ENCODE measurements around the gene PI4KB.
"Not testable (repeated sequence)": the region's sequence is repeated elsewhere in the genome, so short reads cannot be mapped to it uniquely, and the experiment has no call there.

PI4KB gene

DNA sequence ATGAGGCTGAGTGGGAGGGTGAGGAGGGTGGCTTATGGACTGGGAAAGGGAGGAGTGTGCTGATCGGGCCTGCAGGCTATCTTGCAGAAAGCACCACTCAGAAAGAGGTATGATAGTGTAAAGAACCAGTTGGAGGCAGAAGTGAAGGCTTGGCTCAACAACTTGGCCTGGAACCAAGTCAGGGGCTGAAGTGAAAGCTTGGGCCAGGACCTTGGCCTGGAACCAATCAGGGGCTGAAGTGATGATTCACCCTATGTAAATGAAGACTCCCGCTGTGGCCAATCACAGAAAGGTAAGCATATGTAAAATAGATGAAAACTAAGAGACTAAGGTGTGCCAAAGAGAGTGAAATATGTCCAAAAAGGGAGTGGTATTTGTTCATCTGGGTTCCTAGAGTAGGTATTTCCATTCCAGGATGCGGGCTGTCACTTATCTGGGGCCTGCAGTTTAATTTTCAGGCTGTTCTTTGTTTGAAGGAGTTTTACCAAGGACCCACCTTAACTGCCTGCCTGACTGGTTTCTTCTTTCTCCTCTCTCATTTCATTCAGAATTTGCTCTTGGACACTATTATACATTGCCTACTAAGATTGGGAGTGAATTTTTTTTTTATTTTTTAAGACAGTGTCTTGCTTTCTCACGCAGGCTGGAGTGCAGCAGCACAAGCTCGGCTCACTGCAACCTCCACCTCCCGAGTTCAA lies 25.0 kb upstream of the PI4KB start:
- no peaks in the 10 kb centered on the region for H3K36me3 ChIP-seq (ENCODE audit: control insufficient read depth, low read length)
- no peaks in the 10 kb centered on the region for H3K79me2 ChIP-seq (ENCODE audit: control insufficient read depth, low read length)
- no peaks in the 10 kb centered on the region for H3K9me2 ChIP-seq (replicated peaks; ENCODE audit: control insufficient read depth, low read length)
- no peak overlapping the region for H3K27ac ChIP-seq (ENCODE audit: low read depth, low read length)
- no peak overlapping the region for H3K4me3 ChIP-seq (ENCODE audit: low read length)
- H4K20me1 ChIP-seq (ENCODE audit: control insufficient read depth, insufficient read depth, low read depth, low read length) = no peaks in the 10 kb centered on the region
- H3F3A ChIP-seq (ENCODE audit: control insufficient read depth, insufficient read depth) = peaks cover 2% of the 10 kb centered on the region; the same call in 1 of the 2 replicates
- H3K27me3 ChIP-seq (ENCODE audit: control insufficient read depth, low read length) = no peaks in the 10 kb centered on the region
- peaks cover 8% of the 10 kb centered on the region for H3K9me3 ChIP-seq (ENCODE audit: control insufficient read depth, insufficient read depth, low read length)
- TF ChIP-seq, protein P1, sequence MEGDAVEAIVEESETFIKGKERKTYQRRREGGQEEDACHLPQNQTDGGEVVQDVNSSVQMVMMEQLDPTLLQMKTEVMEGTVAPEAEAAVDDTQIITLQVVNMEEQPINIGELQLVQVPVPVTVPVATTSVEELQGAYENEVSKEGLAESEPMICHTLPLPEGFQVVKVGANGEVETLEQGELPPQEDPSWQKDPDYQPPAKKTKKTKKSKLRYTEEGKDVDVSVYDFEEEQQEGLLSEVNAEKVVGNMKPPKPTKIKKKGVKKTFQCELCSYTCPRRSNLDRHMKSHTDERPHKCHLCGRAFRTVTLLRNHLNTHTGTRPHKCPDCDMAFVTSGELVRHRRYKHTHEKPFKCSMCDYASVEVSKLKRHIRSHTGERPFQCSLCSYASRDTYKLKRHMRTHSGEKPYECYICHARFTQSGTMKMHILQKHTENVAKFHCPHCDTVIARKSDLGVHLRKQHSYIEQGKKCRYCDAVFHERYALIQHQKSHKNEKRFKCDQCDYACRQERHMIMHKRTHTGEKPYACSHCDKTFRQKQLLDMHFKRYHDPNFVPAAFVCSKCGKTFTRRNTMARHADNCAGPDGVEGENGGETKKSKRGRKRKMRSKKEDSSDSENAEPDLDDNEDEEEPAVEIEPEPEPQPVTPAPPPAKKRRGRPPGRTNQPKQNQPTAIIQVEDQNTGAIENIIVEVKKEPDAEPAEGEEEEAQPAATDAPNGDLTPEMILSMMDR (IDR thresholded peaks at IDR 0.05; ENCODE audit: low read depth, low read length, poor library complexity, severe bottlenecking) = no peak
- no peak for TF ChIP-seq EZH2phosphoT487 (IDR thresholded peaks at IDR 0.05; ENCODE audit: borderline replicate concordance, low read length)
- peaks cover 16% of the 10 kb centered on the region for H3K4me1 ChIP-seq (ENCODE audit: control insufficient read depth, low read length)
- no peak overlapping the region for H3K4me2 ChIP-seq (ENCODE audit: low read length)

DNA sequence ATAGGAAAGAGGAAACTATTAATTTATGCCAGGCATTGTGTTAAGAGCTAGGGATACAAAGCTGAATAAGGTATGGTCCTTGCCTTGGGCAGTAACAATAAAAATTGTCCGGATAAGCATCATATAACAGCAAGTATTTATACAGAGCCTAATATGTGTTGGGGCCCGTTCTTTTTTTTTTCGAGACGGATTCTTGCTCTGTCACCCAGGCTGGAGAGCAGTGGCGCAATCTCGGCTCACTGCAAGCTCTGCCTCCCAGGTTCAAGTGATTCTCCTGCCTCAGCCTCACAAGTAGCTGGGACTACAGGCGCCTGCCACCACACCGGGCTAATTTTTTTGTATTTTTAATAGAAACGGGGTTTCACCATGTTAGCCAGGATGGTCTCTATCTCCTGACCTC lies 23.1 kb upstream of the PI4KB start:
- not testable (repeated sequence) for H3K9me3 ChIP-seq (ENCODE audit: control insufficient read depth, insufficient read depth, low read length); H3K27ac ChIP-seq (ENCODE audit: low read depth, low read length); H3K4me2 ChIP-seq (ENCODE audit: low read length); H3K27me3 ChIP-seq (ENCODE audit: control insufficient read depth, low read length); H4K20me1 ChIP-seq (ENCODE audit: control insufficient read depth, insufficient read depth, low read depth, low read length); H3K4me3 ChIP-seq (ENCODE audit: low read length); H3F3A ChIP-seq (ENCODE audit: control insufficient read depth, insufficient read depth); H3K9me2 ChIP-seq (replicated peaks; ENCODE audit: control insufficient read depth, low read length)
- H3K79me2 ChIP-seq (ENCODE audit: control insufficient read depth, low read length) = peaks cover 12% of the 10 kb centered on the region
- peaks cover 10% of the 10 kb centered on the region for H3K36me3 ChIP-seq (ENCODE audit: control insufficient read depth, low read length)
- peaks cover 15% of the 10 kb centered on the region for H3K4me1 ChIP-seq (ENCODE audit: control insufficient read depth, low read length)

DNA sequence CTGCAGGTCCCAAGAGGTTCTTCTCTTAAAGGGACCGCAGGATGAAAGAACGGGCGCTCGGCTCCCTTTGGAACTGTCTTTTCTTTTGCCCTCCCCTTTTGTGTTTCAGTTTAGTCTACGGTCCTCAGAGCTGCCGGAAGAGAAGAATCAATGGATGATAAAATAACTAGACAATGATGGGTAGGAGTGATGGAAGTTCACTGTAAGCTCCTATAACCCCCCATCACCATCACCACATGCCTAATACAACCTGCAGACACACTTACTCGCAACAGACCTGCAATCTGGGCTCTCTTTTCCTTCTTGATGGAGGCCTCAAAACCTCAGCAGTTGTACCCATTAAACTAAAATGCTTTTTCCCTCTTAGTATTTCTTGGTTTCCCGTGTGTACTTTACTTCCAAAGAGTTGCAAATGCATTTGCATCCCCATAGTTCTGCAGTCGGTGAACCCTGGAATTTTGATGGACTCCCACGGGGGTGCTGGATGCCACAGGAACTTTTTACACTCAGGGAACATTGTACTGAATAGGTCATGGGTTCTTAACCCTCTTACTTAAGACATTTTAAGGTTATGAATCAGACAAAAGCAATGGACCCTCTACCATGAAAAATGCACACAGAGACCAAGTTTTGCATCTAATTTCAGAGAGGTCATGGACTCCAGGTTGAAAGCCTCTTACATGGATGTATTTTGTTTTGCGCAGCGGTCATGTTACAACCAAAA lies 20.5 kb upstream of the PI4KB start:
- peak overlapping the region; percentile 83 for H3K27ac ChIP-seq (ENCODE audit: low read depth, low read length)

More for the DNA sequence above, 20.5 kb upstream of the PI4KB start:
- peaks cover 12% of the 10 kb centered on the region for H3K79me2 ChIP-seq (ENCODE audit: control insufficient read depth, low read length)
- H3K4me3 ChIP-seq (ENCODE audit: low read length) = peak overlapping the region; percentile 73
- H3K27me3 ChIP-seq (ENCODE audit: control insufficient read depth, low read length) = no peaks in the 10 kb centered on the region
- peak overlapping the region; percentile 78 for H3K4me2 ChIP-seq (ENCODE audit: low read length)
- H3K9me3 ChIP-seq (ENCODE audit: control insufficient read depth, insufficient read depth, low read length) = peaks cover 8% of the 10 kb centered on the region
- TF ChIP-seq, protein P1 (IDR thresholded peaks at IDR 0.05; ENCODE audit: low read depth, low read length, poor library complexity, severe bottlenecking) = no peak
- TF ChIP-seq EZH2phosphoT487 (IDR thresholded peaks at IDR 0.05; ENCODE audit: borderline replicate concordance, low read length) = no peak
- no peaks in the 10 kb centered on the region for H4K20me1 ChIP-seq (ENCODE audit: control insufficient read depth, insufficient read depth, low read depth, low read length)
- peaks cover 35% of the 10 kb centered on the region for H3K36me3 ChIP-seq (ENCODE audit: control insufficient read depth, low read length)
- H3K4me1 ChIP-seq (ENCODE audit: control insufficient read depth, low read length) = peaks cover 19% of the 10 kb centered on the region
- no peaks in the 10 kb centered on the region for H3K9me2 ChIP-seq (replicated peaks; ENCODE audit: control insufficient read depth, low read length)
- H3F3A ChIP-seq (ENCODE audit: control insufficient read depth, insufficient read depth) = no peaks in the 10 kb centered on the region
